Activated T-helper 2 cell treated with anti-CD3 and anti-CD28 coated beads, Interferon-gamma antibody, Interleukin-2, Interleukin-4, amounts not matched to agents 10 μg/mL and 5 μg/mL and 100 μg/mL, durations not matched to agents 14 hours and 24 hours and 36 hours (primary cell): ENCODE data around the gene MXD4. TPM values are rescaled to one million over a fixed set of nuclear protein-coding genes. Genes with fewer than 3 reads are reported as not detected.

Experiments used
- DNase-seq: peaks from one replicate; pipeline ENCODE4 v3.0.0; 2021; ENCODE audit warnings: low spot score
- H3K27ac Mint-ChIP-seq: one replicate; pipeline ENCODE4 v1.8.0; 2021; ENCODE audit warnings: mixed read lengths
- H3K27me3 Mint-ChIP-seq: one replicate; pipeline ENCODE4 v1.8.0; 2021; ENCODE audit warnings: low read depth, mixed read lengths
- H3K36me3 Mint-ChIP-seq: one replicate; pipeline ENCODE4 v1.8.0; 2021; ENCODE audit warnings: low read depth, mixed read lengths
- H3K4me1 Mint-ChIP-seq: one replicate; pipeline ENCODE4 v1.8.0; 2021; ENCODE audit warnings: low read depth, mixed read lengths
- H3K4me3 Mint-ChIP-seq: one replicate; pipeline ENCODE4 v1.8.0; 2021; ENCODE audit warnings: low read depth, mild to moderate bottlenecking, moderate library complexity, mixed read lengths
- H3K9me3 Mint-ChIP-seq: one replicate; pipeline ENCODE4 v1.8.0; 2021; ENCODE audit warnings: mixed read lengths
- intact Hi-C: fragments of 100-400 bp; cut with micrococcal nuclease; formaldehyde crosslinking; loops from one replicate; pipeline ENCODE4 v1.15.1; 2023
- total RNA-seq: library from RNA; stranded (reverse); gene quantifications from 2 replicates; pipeline ENCODE4 v1.2.3, GENCODE V29; 2022

The MXD4 gene, protein sequence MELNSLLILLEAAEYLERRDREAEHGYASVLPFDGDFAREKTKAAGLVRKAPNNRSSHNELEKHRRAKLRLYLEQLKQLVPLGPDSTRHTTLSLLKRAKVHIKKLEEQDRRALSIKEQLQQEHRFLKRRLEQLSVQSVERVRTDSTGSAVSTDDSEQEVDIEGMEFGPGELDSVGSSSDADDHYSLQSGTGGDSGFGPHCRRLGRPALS
- total RNA-seq: 7.9 and 8.9 TPM in 2 replicates

DNA sequence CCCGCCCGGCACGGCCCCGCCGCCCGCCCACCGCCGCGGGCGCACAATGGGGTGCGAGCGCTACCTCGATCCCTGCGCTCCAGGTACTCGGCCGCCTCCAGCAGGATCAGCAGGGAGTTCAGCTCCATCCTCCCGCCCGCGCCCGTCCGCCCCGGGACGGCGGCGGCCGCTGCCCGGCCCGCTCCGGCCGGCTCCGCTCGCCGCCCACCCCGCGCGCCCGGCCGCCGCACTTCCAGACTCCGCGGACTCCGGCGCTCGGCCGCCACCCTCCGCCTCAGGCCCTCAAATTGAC lies at the start of gene MXD4:
Gene MXD4, minus strand, starts transcription at position 257 of the 292 bp plus-strand sequence. Its CDS starts 129 bp downstream, at position 128.
- Mint-ChIP-seq H3K36me3 (no peaks in the 10 kb centered on the region), H3K27ac (peak within 1 kb of the TSS; percentile 81), H3K9me3 (no peaks in the 10 kb centered on the region), H3K27me3 (no peaks in the 10 kb centered on the region), H3K4me3 (peak within 1 kb of the TSS; percentile 69), H3K4me1 (no peaks in the 10 kb centered on the region)
- DNase-seq: peak; percentile 40
- intact Hi-C loops: loop anchor here (1.0 to 5.0 kb wide), 8 partner anchors 19 to 1031 kb away; partner anchors contain the start of genes CFAP99, HAUS3, POLN and RGS12

GRCh38 chr4:2306773-2307410 lies 45.0 kb upstream of the MXD4 start:
- H3K4me1 Mint-ChIP-seq: no peaks in the 10 kb centered on the region
- no peak overlapping the region for H3K27ac Mint-ChIP-seq
- intact Hi-C loops: no loop called here
- H3K9me3 Mint-ChIP-seq: peaks cover 13% of the 10 kb centered on the region
- H3K4me3 Mint-ChIP-seq: no peak overlapping the region
- H3K27me3 Mint-ChIP-seq: peaks cover 4% of the 10 kb centered on the region
- no peak for DNase-seq
- peaks cover 5% of the 10 kb centered on the region for H3K36me3 Mint-ChIP-seq

DNA sequence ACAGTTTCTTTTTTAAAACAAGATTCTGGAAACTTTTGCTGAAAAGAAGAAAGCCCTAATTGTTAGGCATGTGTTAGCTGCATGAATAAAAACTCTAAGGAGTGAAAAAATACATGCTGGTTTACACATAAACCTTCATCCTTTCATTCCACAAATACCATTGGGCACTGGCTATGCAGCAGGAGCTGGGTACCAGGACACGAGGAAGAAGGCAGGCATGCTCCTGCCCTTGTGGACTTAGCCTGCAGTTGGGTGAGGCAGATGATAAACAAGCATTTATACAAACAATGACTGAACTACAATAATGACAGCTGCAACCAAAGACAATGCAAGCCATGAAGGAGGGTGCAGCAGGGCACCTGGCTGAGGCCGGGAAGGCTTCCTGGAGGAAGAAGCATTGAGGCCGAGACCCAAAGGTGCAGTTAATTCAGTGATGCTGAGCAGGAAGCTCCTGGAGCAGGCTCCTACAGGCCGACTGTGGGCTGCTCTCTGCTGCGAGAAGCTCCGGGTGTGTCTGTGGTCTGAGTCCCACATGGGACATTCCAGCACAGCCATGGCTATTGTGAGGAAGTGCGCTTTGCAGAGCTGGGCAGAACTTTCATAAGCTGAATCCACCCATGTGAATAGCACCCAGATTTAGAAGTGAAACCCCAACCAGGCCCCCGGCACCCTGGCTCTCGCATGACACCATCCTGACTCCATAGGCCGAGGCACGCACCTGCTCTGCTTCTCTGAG lies 44.0 kb upstream of the MXD4 start:
- H3K9me3 Mint-ChIP-seq: peaks cover 13% of the 10 kb centered on the region
- peak; percentile 6 for DNase-seq
- no peak overlapping the region for H3K27ac Mint-ChIP-seq
- no peaks in the 10 kb centered on the region for H3K4me1 Mint-ChIP-seq
- peaks cover 4% of the 10 kb centered on the region for H3K27me3 Mint-ChIP-seq
- H3K36me3 Mint-ChIP-seq: peaks cover 5% of the 10 kb centered on the region
- no peak overlapping the region for H3K4me3 Mint-ChIP-seq
- intact Hi-C loops: no loop called here

DNA sequence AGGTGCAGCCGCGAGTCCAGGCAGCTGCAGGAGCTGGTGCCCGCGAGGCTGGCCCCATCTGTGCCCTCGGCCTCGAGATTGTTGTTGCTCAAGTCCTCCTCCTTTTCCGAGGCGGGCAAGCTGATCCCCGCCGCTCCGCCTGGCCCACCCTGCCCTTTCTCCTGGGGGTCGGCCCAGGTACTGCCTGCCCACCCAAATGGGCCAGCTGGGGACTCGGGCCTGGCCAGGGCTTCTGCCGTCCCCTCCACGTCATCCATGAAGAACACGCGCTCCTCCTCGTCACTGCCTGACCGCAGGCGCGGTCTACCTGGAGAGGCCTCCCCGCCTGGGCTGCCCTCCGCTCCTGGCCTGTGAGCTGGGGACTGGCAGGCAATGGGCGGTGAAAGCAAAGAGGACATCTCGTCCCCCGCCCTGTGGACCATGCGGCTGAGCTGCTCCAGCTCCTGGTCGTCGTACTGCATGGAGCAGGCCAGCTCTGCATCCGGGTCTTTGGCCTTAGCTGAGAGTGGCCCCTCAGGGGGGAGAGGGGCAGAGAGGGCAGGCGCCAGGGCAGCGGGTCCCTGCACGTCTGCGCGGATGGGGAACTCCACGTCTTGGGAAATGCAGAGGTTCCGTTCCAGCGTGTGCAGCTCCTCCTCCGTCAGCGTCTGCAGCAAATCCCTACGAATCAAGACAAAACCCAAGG lies 43.1 kb upstream of the MXD4 start:
- Mint-ChIP-seq H3K9me3 (peaks cover 6% of the 10 kb centered on the region), H3K4me1 (no peaks in the 10 kb centered on the region), H3K36me3 (no peaks in the 10 kb centered on the region), H3K27ac (no peak overlapping the region), H3K27me3 (peaks cover 2% of the 10 kb centered on the region), H3K4me3 (no peak overlapping the region)
- DNase-seq: peak; percentile 6
- intact Hi-C loops: no loop called here

- H3K4me1 Mint-ChIP-seq: no peaks in the 10 kb centered on the region
- intact Hi-C loops: no loop called here
- no peak overlapping the region for H3K27ac Mint-ChIP-seq
- DNase-seq: no peak
- H3K27me3 Mint-ChIP-seq: peaks cover under 1% of the 10 kb centered on the region
- H3K9me3 Mint-ChIP-seq: peaks cover 6% of the 10 kb centered on the region
- no peaks in the 10 kb centered on the region for H3K36me3 Mint-ChIP-seq
- H3K4me3 Mint-ChIP-seq: no peak overlapping the region
These were observed 42.5 kb upstream of the MXD4 start for GRCh38 chr4:2304321-2304876.

- Mint-ChIP-seq H3K27me3 (no peaks in the 10 kb centered on the region), H3K9me3 (peaks cover 6% of the 10 kb centered on the region), H3K36me3 (no peaks in the 10 kb centered on the region), H3K4me1 (no peaks in the 10 kb centered on the region), H3K4me3 (no peak overlapping the region), H3K27ac (no peak overlapping the region)
- intact Hi-C loops: no loop called here
- no peak for DNase-seq
These were observed 41.9 kb upstream of the MXD4 start for GRCh38 chr4:2303686-2304320.

GRCh38 chr4:2303121-2303685 lies 41.3 kb upstream of the MXD4 start:
- Mint-ChIP-seq H3K9me3 (peaks cover 4% of the 10 kb centered on the region), H3K27ac (no peak overlapping the region), H3K27me3 (no peaks in the 10 kb centered on the region), H3K4me3 (no peak overlapping the region), H3K36me3 (no peaks in the 10 kb centered on the region), H3K4me1 (no peaks in the 10 kb centered on the region)
- DNase-seq: no peak
- intact Hi-C loops: no loop called here

DNA sequence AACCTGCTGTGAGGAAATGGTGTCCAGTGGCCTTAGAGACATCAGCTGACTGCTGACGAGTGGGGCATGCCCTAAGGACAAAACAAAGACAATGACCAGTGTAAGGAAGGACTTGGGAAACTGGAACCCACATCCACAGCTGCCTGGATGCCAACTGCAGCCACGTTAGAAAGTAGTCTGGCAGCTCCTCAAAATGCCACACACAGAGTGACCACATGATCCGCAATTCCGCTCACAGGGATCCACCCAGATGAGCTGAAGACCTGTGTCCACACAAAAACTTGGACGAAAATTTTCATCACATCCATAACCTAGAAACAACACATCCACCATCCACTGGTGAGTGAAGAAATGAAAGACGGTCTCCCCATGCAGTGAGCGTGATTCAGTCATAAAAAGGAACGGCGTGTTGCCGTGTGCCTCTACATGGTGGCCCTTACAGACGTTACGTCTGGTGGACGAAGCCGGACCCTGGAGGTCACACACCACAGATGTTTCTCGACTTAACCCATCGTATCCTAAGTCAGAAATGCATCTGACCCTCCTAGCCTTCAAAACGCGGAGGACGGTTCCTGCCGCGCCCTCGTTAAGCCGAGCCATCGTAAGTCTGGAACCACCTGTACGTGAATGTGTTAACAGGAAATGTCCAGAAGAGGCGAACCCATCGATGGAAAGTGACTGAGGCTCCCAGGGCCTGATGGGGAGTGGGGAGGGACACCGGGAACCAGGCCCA lies 40.6 kb upstream of the MXD4 start:
- H3K4me3 Mint-ChIP-seq: no peak overlapping the region
- no peak for DNase-seq
- intact Hi-C loops: no loop called here
- no peak overlapping the region for H3K27ac Mint-ChIP-seq
- H3K36me3 Mint-ChIP-seq: no peaks in the 10 kb centered on the region
- no peaks in the 10 kb centered on the region for H3K4me1 Mint-ChIP-seq
- no peaks in the 10 kb centered on the region for H3K27me3 Mint-ChIP-seq
- no peaks in the 10 kb centered on the region for H3K9me3 Mint-ChIP-seq

DNA sequence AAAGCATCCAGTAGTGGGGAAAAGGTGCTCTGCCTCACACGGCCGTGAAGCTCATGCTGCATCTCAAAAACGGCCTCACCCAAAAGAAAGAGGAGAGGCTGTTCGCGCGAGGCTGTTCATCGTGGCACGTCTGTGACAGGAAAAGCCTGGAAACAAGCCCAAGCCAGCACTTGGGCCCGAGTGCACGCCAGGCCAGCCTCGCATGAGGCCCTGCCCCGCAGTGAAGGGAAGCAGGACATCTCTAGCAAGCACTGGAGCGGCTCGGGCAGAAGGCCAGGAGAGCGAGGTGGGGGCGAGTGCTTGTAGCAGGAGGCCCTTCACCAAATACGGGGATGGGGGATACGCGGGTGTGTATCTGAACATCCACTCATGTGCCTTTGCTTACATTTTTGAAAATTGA lies 39.9 kb upstream of the MXD4 start:
- Mint-ChIP-seq H3K4me3 (no peak overlapping the region), H3K36me3 (no peaks in the 10 kb centered on the region), H3K27ac (no peak overlapping the region), H3K27me3 (no peaks in the 10 kb centered on the region), H3K4me1 (no peaks in the 10 kb centered on the region), H3K9me3 (no peaks in the 10 kb centered on the region)
- no peak for DNase-seq
- intact Hi-C loops: no loop called here

- H3K9me3 Mint-ChIP-seq: no peaks in the 10 kb centered on the region
- H3K27ac Mint-ChIP-seq: no peak overlapping the region
- H3K4me3 Mint-ChIP-seq: no peak overlapping the region
- intact Hi-C loops: no loop called here
- H3K36me3 Mint-ChIP-seq: no peaks in the 10 kb centered on the region
- H3K27me3 Mint-ChIP-seq: no peaks in the 10 kb centered on the region
- no peak for DNase-seq
- no peaks in the 10 kb centered on the region for H3K4me1 Mint-ChIP-seq
These were observed 39.3 kb upstream of the MXD4 start for GRCh38 chr4:2301225-2301642.

GRCh38 chr4:2300431-2301224 lies 38.7 kb upstream of the MXD4 start:
- Mint-ChIP-seq H3K36me3 (no peaks in the 10 kb centered on the region), H3K4me3 (no peak overlapping the region), H3K9me3 (no peaks in the 10 kb centered on the region)

More at GRCh38 chr4:2300431-2301224, 38.7 kb upstream of the MXD4 start:
- peaks cover under 1% of the 10 kb centered on the region for H3K4me1 Mint-ChIP-seq
- DNase-seq: peak; percentile 6
- no peaks in the 10 kb centered on the region for H3K27me3 Mint-ChIP-seq
- intact Hi-C loops: no loop called here
- no peak overlapping the region for H3K27ac Mint-ChIP-seq
